ENCODE results near the gene RTN4. TPM values are rescaled to one million over a fixed set of nuclear protein-coding genes. Genes with fewer than 3 reads are reported as not detected.

Gene RTN4
- total RNA-seq, 1 experiment from 2014 or later, result 394 TPM

DNA sequence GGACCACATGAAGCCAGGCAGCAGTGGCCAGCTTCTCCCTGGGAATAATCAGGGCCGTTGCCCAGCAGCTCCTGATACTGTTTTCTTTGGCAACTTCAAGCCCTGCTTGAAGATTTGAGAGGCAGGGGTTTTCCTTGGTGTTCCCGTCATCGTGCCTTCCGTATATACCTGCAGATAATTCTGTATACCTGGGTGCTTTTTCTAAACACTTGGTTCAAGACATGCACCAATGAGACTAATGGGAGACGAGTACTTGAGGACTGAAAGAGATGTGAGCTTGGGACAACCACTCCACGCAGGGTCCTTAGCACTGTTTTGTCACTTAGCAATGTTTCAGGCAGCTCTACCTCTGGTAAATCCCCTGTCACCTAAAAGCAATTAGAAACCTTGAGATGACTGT, 118.8 kb downstream of the RTN4 start:
- CTCF ChIA-PET, result no interaction called here
- BruUV-seq (replicated peaks), result no TSS peak

DNA sequence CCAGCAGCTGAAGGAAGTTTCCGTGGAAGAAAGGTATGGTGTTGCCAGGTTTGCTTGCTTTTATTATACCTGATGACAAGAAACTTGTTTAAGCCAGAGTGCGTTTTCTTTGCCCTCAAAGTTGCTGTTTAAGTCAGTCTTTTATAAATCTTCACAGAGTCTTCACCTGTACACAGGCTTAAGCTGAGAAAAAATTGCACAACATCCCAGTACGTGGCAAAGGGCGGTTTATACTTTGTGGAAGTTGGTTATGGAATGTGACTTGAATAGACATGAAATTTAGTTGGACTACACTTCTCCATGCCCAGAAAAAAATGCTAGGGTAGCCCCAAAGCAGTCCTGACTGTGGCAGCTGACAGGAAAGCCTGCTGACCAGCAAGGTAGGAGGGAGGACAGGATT, 121.5 kb downstream of the RTN4 start:
- H3K27ac Mint-ChIP-seq (ENCODE audit: unreplicated experiment), result no peak overlapping the region
- H3K27me3 Mint-ChIP-seq (ENCODE audit: unreplicated experiment), result peaks cover 25% of the 10 kb centered on the region
- BruUV-seq (replicated peaks), result no TSS peak
- DNase-seq, result no peak
- H3K4me3 Mint-ChIP-seq (ENCODE audit: low read depth, unreplicated experiment), result no peak overlapping the region
- H3K36me3 Mint-ChIP-seq (ENCODE audit: insufficient read depth, unreplicated experiment), result no peaks in the 10 kb centered on the region
- intact Hi-C loops (cut with micrococcal nuclease; ENCODE audit: unreplicated experiment), result no loop called here
- H3K9me3 Mint-ChIP-seq (ENCODE audit: low read depth, unreplicated experiment), result no peaks in the 10 kb centered on the region
- H3K4me1 Mint-ChIP-seq (ENCODE audit: low read depth, unreplicated experiment), result no peaks in the 10 kb centered on the region
- TF ChIP-seq, protein P1, sequence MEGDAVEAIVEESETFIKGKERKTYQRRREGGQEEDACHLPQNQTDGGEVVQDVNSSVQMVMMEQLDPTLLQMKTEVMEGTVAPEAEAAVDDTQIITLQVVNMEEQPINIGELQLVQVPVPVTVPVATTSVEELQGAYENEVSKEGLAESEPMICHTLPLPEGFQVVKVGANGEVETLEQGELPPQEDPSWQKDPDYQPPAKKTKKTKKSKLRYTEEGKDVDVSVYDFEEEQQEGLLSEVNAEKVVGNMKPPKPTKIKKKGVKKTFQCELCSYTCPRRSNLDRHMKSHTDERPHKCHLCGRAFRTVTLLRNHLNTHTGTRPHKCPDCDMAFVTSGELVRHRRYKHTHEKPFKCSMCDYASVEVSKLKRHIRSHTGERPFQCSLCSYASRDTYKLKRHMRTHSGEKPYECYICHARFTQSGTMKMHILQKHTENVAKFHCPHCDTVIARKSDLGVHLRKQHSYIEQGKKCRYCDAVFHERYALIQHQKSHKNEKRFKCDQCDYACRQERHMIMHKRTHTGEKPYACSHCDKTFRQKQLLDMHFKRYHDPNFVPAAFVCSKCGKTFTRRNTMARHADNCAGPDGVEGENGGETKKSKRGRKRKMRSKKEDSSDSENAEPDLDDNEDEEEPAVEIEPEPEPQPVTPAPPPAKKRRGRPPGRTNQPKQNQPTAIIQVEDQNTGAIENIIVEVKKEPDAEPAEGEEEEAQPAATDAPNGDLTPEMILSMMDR (IDR thresholded peaks at IDR 0.05; ENCODE audit: unreplicated experiment), result no peak
- CTCF ChIA-PET, result no interaction called here

More for the DNA sequence above, 118.8 kb downstream of the RTN4 start:
- no peaks in the 10 kb centered on the region for H3K36me3 Mint-ChIP-seq (ENCODE audit: insufficient read depth, unreplicated experiment)
- no peaks in the 10 kb centered on the region for H3K9me3 Mint-ChIP-seq (ENCODE audit: low read depth, unreplicated experiment)
- TF ChIP-seq, protein P1 (IDR thresholded peaks at IDR 0.05; ENCODE audit: unreplicated experiment), result no peak
- H3K27me3 Mint-ChIP-seq (ENCODE audit: unreplicated experiment), result peaks cover 8% of the 10 kb centered on the region
- no peak overlapping the region for H3K4me3 Mint-ChIP-seq (ENCODE audit: low read depth, unreplicated experiment)
- no peaks in the 10 kb centered on the region for H3K4me1 Mint-ChIP-seq (ENCODE audit: low read depth, unreplicated experiment)
- intact Hi-C loops (cut with micrococcal nuclease; ENCODE audit: unreplicated experiment), result no loop called here
- H3K27ac Mint-ChIP-seq (ENCODE audit: unreplicated experiment), result no peak overlapping the region
- no peak for DNase-seq

DNA sequence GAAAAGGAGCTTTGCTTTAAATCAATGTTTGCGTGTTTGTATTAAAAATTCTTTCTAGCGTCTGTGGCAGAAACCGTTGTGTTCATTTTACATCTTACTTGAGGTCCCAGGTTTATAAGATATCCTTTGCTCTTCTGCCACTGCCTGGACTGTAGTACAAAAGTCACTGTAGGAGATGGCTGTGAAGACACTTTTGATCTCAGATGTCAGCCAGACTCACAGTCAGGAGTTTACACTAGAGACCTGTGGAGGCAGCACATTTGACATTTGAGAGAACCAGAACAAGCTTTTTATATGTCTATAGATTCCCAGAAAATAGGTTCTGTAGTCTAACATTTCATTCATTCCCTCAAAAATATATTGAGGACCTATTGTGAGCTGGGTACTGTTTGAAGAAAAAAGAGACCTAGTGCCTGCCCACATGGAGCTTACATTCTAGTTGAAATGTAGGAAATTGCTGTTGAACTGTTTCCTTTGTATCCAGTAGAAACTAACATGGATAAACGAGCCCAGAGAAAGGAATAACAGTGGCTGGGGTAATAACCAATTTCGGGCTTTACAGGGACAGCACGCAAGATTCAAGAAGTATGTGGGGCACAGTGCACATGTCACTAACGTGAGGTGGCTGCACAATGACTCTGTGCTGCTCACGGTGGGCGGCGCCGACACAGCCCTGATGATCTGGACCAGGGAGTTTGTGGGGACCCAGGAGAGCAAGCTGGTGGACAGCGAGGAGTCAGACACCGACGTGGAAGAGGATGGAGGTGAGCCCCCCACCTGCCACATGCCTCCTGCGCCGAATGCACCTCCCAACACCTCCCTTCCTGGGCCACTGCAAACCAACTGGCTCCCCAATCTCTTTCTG, 122.3 kb downstream of the RTN4 start:
- peaks cover 25% of the 10 kb centered on the region for H3K27me3 Mint-ChIP-seq (ENCODE audit: unreplicated experiment)
- no peak overlapping the region for H3K27ac Mint-ChIP-seq (ENCODE audit: unreplicated experiment)
- no peaks in the 10 kb centered on the region for H3K4me1 Mint-ChIP-seq (ENCODE audit: low read depth, unreplicated experiment)
- no peaks in the 10 kb centered on the region for H3K9me3 Mint-ChIP-seq (ENCODE audit: low read depth, unreplicated experiment)
- TF ChIP-seq, protein P1 (IDR thresholded peaks at IDR 0.05; ENCODE audit: unreplicated experiment), result no peak
- BruUV-seq (replicated peaks), result no TSS peak
- no peak overlapping the region for H3K4me3 Mint-ChIP-seq (ENCODE audit: low read depth, unreplicated experiment)
- intact Hi-C loops (cut with micrococcal nuclease; ENCODE audit: unreplicated experiment), result no loop called here
- DNase-seq, result no peak
- no peaks in the 10 kb centered on the region for H3K36me3 Mint-ChIP-seq (ENCODE audit: insufficient read depth, unreplicated experiment)
- CTCF ChIA-PET, result interaction anchor here (0.6 kb wide), 1 partner anchor 309 kb away, joined by 4 read pairs; no protein-coding TSS in a partner anchor

DNA sequence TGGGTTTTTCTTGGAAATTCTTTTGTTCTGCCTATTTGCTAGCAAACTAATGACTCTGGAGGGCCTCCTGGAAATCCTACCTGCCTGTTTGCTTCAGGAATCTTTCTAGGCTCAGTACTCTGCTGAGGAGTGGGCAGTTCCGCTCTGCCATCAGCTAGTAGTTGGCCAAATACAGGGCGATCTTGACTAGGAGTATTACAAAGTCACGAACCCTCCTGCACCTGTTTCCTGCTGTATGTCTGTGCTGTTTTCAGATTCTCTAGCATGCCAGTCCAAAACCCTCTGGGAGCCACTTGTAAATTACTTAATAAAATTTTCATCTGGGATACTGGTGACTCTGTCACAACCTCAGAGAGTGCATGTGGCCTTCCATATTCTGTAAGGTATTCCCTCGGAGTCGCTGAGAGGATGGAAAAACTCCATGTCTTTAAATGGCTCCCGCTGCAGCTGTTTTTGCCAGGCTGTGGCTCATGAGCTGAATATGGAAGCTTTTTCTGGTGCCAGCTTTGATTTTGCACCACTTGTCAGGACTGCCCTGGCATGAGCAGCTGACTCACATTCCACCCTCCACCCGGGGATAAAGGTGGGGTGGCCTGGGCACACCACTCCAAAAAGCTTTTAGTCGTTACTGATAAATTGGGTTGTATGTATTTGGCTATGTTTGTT, 123.0 kb downstream of the RTN4 start:
- DNase-seq, result no peak
- Mint-ChIP-seq H3K27ac (ENCODE audit: unreplicated experiment) (no peak overlapping the region), H3K4me1 (ENCODE audit: low read depth, unreplicated experiment) (no peaks in the 10 kb centered on the region), H3K9me3 (ENCODE audit: low read depth, unreplicated experiment) (no peaks in the 10 kb centered on the region), H3K27me3 (ENCODE audit: unreplicated experiment) (peaks cover 25% of the 10 kb centered on the region), H3K4me3 (ENCODE audit: low read depth, unreplicated experiment) (no peak overlapping the region), H3K36me3 (ENCODE audit: insufficient read depth, unreplicated experiment) (no peaks in the 10 kb centered on the region)
- intact Hi-C loops (cut with micrococcal nuclease; ENCODE audit: unreplicated experiment), result no loop called here
- BruUV-seq (replicated peaks), result no TSS peak
- CTCF ChIA-PET, result interaction anchor here (0.6 kb wide), 1 partner anchor 310 kb away, joined by 4 read pairs; no protein-coding TSS in a partner anchor
- TF ChIP-seq, protein P1 (IDR thresholded peaks at IDR 0.05; ENCODE audit: unreplicated experiment), result no peak
